ENCODE data around the gene IL17A. TPM values are rescaled to one million over a fixed set of nuclear protein-coding genes. Genes with fewer than 3 reads are reported as not detected.

IL17A gene
- total RNA-seq (2021) (not detected in 3 replicates), Bru-seq, nascent RNA (percentile 13 among the genes with signal in this experiment)
- long read RNA-seq, experiment 1, result 0 reads
- long read RNA-seq, experiment 2, result 0 reads
- long read RNA-seq, experiment 3, result 0 reads

DNA sequence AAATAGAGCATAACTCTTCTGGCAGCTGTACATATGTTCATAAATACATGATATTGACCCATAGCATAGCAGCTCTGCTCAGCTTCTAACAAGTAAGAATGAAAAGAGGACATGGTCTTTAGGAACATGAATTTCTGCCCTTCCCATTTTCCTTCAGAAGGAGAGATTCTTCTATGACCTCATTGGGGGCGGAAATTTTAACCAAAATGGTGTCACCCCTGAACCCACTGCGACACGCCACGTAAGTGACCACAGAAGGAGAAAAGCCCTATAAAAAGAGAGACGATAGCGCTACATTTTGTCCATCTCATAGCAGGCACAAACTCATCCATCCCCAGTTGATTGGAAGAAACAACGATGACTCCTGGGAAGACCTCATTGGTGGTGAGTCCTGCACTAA, at the start of gene IL17A:
Gene IL17A, plus strand, starts transcription at position 301 of the 400 bp plus-strand sequence. Its CDS starts 57 bp downstream, at position 358.
- H3K9me3 Mint-ChIP-seq, result peaks cover 26% of the 10 kb centered on the region
- DNase-seq (ENCODE audit: low spot score) (no peak), ATAC-seq (no peak)
- ChIA-PET CTCF (no interaction called here), POLR2A (no interaction called here)
- no peak within 1 kb of the TSS for H3K27ac Mint-ChIP-seq
- H3K4me3 Mint-ChIP-seq, result no peak within 1 kb of the TSS
- H3K36me3 Mint-ChIP-seq, result peaks cover under 1% of the 10 kb centered on the region
- H3K4me1 Mint-ChIP-seq, result peaks cover 49% of the 10 kb centered on the region
- TF ChIP-seq RELA (CRISPR knock-in tag; IDR thresholded peaks at IDR 0.05; ENCODE audit: borderline replicate concordance), result no peak
- no peak for TF ChIP-seq ZBTB21 (CRISPR knock-in tag; IDR thresholded peaks at IDR 0.05; ENCODE audit: borderline replicate concordance)
- TF ChIP-seq, protein P1, sequence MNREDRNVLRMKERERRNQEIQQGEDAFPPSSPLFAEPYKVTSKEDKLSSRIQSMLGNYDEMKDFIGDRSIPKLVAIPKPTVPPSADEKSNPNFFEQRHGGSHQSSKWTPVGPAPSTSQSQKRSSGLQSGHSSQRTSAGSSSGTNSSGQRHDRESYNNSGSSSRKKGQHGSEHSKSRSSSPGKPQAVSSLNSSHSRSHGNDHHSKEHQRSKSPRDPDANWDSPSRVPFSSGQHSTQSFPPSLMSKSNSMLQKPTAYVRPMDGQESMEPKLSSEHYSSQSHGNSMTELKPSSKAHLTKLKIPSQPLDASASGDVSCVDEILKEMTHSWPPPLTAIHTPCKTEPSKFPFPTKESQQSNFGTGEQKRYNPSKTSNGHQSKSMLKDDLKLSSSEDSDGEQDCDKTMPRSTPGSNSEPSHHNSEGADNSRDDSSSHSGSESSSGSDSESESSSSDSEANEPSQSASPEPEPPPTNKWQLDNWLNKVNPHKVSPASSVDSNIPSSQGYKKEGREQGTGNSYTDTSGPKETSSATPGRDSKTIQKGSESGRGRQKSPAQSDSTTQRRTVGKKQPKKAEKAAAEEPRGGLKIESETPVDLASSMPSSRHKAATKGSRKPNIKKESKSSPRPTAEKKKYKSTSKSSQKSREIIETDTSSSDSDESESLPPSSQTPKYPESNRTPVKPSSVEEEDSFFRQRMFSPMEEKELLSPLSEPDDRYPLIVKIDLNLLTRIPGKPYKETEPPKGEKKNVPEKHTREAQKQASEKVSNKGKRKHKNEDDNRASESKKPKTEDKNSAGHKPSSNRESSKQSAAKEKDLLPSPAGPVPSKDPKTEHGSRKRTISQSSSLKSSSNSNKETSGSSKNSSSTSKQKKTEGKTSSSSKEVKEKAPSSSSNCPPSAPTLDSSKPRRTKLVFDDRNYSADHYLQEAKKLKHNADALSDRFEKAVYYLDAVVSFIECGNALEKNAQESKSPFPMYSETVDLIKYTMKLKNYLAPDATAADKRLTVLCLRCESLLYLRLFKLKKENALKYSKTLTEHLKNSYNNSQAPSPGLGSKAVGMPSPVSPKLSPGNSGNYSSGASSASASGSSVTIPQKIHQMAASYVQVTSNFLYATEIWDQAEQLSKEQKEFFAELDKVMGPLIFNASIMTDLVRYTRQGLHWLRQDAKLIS (CRISPR knock-in tag; IDR thresholded peaks at IDR 0.05; ENCODE audit: borderline replicate concordance), result no peak
- peaks cover 6% of the 10 kb centered on the region for H3K27me3 Mint-ChIP-seq (ENCODE audit: low read depth)

DNA sequence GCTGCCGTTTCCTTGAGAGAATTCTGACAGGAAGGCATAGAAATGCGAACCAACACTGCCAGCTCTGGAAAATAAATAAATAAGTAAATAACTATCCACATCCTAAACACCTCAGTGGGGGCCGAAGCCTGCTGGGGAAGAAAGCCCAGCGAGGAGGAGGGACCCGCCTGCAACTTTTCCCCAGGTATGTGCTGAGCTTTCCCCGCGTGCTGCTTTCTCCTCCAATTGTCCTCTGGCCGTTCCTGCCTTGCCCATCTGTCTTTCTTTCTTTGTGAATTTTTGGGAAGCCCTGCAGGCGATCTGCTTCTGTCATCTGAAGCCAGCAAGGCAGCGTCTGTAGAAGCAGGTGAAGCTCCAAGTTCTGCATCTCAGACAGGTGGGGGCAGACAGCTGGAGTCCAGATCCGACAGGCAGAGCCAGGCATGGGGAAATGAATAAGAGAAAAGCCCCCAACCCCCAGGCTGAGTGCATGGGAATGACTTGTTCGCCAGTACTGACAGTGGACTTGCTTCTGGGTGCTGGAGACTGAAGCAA, 49.2 kb upstream of the IL17A start:
- Mint-ChIP-seq H3K27ac (peak overlapping the region; percentile 3; the same call in 1 of the 2 replicates), H3K36me3 (no peaks in the 10 kb centered on the region), H3K27me3 (ENCODE audit: low read depth) (no peaks in the 10 kb centered on the region), H3K4me3 (peak overlapping the region; percentile 29), H3K4me1 (peaks cover 29% of the 10 kb centered on the region), H3K9me3 (no peaks in the 10 kb centered on the region)
- ChIA-PET CTCF (interaction anchor here (1.3 kb wide), 1 partner anchor 29 kb away, joined by 3 read pairs; no protein-coding TSS in a partner anchor), POLR2A (no interaction called here)
- DNase-seq (ENCODE audit: low spot score) (peak; percentile 25), ATAC-seq (peak; percentile 65)
- TF ChIP-seq, protein P2, sequence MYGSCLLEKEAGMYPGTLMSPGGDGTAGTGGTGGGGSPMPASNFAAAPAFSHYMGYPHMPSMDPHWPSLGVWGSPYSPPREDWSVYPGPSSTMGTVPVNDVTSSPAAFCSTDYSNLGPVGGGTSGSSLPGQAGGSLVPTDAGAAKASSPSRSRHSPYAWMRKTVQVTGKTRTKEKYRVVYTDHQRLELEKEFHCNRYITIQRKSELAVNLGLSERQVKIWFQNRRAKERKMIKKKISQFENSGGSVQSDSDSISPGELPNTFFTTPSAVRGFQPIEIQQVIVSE (CRISPR knock-in tag; IDR thresholded peaks at IDR 0.05; ENCODE audit: borderline replicate concordance), result no peak
- TF ChIP-seq ZNF396 (CRISPR knock-in tag; IDR thresholded peaks at IDR 0.05; ENCODE audit: borderline replicate concordance) (no peak), SMAD3 (CRISPR knock-in tag; IDR thresholded peaks at IDR 0.05; ENCODE audit: borderline replicate concordance) (no peak), KAT7 (CRISPR knock-in tag; IDR thresholded peaks at IDR 0.05; ENCODE audit: borderline replicate concordance) (no peak), SMAD4 (CRISPR knock-in tag; IDR thresholded peaks at IDR 0.05) (no peak)
- TF ChIP-seq, protein P3, sequence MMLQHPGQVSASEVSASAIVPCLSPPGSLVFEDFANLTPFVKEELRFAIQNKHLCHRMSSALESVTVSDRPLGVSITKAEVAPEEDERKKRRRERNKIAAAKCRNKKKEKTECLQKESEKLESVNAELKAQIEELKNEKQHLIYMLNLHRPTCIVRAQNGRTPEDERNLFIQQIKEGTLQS (CRISPR knock-in tag; conservative IDR thresholded peaks at IDR 0.05), result no peak
- TF ChIP-seq, protein P4, sequence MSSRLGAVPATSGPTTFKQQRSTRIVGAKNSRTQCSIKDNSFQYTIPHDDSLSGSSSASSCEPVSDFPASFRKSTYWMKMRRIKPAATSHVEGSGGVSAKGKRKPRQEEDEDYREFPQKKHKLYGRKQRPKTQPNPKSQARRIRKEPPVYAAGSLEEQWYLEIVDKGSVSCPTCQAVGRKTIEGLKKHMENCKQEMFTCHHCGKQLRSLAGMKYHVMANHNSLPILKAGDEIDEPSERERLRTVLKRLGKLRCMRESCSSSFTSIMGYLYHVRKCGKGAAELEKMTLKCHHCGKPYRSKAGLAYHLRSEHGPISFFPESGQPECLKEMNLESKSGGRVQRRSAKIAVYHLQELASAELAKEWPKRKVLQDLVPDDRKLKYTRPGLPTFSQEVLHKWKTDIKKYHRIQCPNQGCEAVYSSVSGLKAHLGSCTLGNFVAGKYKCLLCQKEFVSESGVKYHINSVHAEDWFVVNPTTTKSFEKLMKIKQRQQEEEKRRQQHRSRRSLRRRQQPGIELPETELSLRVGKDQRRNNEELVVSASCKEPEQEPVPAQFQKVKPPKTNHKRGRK (CRISPR knock-in tag; IDR thresholded peaks at IDR 0.05; ENCODE audit: borderline replicate concordance), result no peak
- TF ChIP-seq, protein P5, sequence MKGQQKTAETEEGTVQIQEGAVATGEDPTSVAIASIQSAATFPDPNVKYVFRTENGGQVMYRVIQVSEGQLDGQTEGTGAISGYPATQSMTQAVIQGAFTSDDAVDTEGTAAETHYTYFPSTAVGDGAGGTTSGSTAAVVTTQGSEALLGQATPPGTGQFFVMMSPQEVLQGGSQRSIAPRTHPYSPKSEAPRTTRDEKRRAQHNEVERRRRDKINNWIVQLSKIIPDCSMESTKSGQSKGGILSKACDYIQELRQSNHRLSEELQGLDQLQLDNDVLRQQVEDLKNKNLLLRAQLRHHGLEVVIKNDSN (CRISPR knock-in tag; IDR thresholded peaks at IDR 0.05), result no peak
- TF ChIP-seq, protein P6, sequence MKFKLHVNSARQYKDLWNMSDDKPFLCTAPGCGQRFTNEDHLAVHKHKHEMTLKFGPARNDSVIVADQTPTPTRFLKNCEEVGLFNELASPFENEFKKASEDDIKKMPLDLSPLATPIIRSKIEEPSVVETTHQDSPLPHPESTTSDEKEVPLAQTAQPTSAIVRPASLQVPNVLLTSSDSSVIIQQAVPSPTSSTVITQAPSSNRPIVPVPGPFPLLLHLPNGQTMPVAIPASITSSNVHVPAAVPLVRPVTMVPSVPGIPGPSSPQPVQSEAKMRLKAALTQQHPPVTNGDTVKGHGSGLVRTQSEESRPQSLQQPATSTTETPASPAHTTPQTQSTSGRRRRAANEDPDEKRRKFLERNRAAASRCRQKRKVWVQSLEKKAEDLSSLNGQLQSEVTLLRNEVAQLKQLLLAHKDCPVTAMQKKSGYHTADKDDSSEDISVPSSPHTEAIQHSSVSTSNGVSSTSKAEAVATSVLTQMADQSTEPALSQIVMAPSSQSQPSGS (CRISPR knock-in tag; IDR thresholded peaks at IDR 0.05; ENCODE audit: borderline replicate concordance, low read depth), result no peak
